Smooth muscle cell (in vitro differentiated cells): ENCODE measurements around the gene CPXM2. TPM values are rescaled to one million over a fixed set of nuclear protein-coding genes. Genes with fewer than 3 reads are reported as not detected.
A peak's percentile ranks its signal among the peaks of the same experiment; 100 is the strongest.
"Not testable (repeated sequence)": the region's sequence is repeated elsewhere in the genome, so short reads cannot be mapped to it uniquely, and the experiment has no call there.

Experiments
- DNase-seq: peaks from one replicate; lab custom pipeline; 2025; ENCODE audit not compliant: unreplicated experiment; lab: John Stamatoyannopoulos, UW
- H2AFZ ChIP-seq: fragments of 200-600 bp; sonication (generic); 2 replicates; pipeline ENCODE4 v1.6.0; 2016; ENCODE audit warnings: antibody characterized with exemption, low read depth, mild to moderate bottlenecking
- H3F3A ChIP-seq: fragments of 200-600 bp; sonication (generic); 2 replicates; pipeline ENCODE4 v1.6.0; 2017; ENCODE audit warnings: antibody characterized with exemption, low read depth
- H3K27ac ChIP-seq: fragments of 200-600 bp; sonication (generic); 2 replicates; pipeline ENCODE4 v1.5.1; 2016; ENCODE audit warnings: low read depth, mild to moderate bottlenecking
- H3K27me3 ChIP-seq: fragments of 200-600 bp; sonication (generic); 2 replicates; pipeline ENCODE4 v1.6.1; 2016; ENCODE audit warnings: low read depth, mild to moderate bottlenecking
- H3K36me3 ChIP-seq: fragments of 200-600 bp; sonication (generic); 2 replicates; pipeline ENCODE4 v1.5.1; 2016; ENCODE audit warnings: low read depth
- H3K4me1 ChIP-seq: fragments of 200-600 bp; sonication (generic); 2 replicates; pipeline ENCODE4 v1.5.1; 2016; ENCODE audit warnings: low read depth
- H3K4me2 ChIP-seq: fragments of 200-600 bp; sonication (generic); 2 replicates; pipeline ENCODE4 v1.6.0; 2016; ENCODE audit warnings: mild to moderate bottlenecking
- H3K4me3 ChIP-seq: fragments of 200-600 bp; sonication (generic); 2 replicates; pipeline ENCODE4 v1.5.1; 2016; ENCODE audit warnings: mild to moderate bottlenecking
- H3K79me2 ChIP-seq: fragments of 200-600 bp; sonication (generic); 2 replicates; pipeline ENCODE4 v1.6.0; 2016; ENCODE audit warnings: low read depth, mild to moderate bottlenecking
- H3K9ac ChIP-seq: fragments of 200-600 bp; sonication (generic); 2 replicates; pipeline ENCODE4 v1.6.0; 2016; ENCODE audit warnings: low read depth
- H3K9me3 ChIP-seq: fragments of 200-600 bp; sonication (generic); replicated peaks from 2 replicates; pipeline ENCODE4 v1.5.1; 2016; ENCODE audit warnings: low read depth
- H4K20me1 ChIP-seq: fragments of 200-600 bp; sonication (generic); 2 replicates; pipeline ENCODE4 v1.6.0; 2016; ENCODE audit warnings: low read depth
- CTCF ChIP-seq: fragments of 200-600 bp; sonication (generic); IDR thresholded peaks from 2 replicates; pipeline ENCODE4 v1.5.1; 2017; ENCODE audit warnings: borderline replicate concordance, mild to moderate bottlenecking, antibody characterized with exemption; ENCODE audit not compliant: insufficient read depth, poor library complexity, severe bottlenecking
- WGBS: methylation state at CpG from one replicate; pipeline ENCODE4 v1.1.7; 2016; ENCODE audit warnings: low lambda C conversion rate; 5-methylcytosine and 5-hydroxymethylcytosine counted together
- polyA plus RNA-seq: library from polyadenylated mRNA; unstranded; fragments of >200 nt; fragmentation: Nextera tagmentation; extraction: Ambion mirVana; gene quantifications from 2 replicates; pipeline ENCODE4 v1.2.1, GENCODE V29; 2016
- total RNA-seq: library from RNA; depleted of rRNA; stranded (reverse); fragments of >200 nt; gene quantifications from 2 replicates; pipeline ENCODE4 v1.2.3, GENCODE V29; 2014

Gene CPXM2
- total and polyA plus RNA-seq, 2 experiments from 2014 or later = 31.2 to 65.5 TPM

DNA sequence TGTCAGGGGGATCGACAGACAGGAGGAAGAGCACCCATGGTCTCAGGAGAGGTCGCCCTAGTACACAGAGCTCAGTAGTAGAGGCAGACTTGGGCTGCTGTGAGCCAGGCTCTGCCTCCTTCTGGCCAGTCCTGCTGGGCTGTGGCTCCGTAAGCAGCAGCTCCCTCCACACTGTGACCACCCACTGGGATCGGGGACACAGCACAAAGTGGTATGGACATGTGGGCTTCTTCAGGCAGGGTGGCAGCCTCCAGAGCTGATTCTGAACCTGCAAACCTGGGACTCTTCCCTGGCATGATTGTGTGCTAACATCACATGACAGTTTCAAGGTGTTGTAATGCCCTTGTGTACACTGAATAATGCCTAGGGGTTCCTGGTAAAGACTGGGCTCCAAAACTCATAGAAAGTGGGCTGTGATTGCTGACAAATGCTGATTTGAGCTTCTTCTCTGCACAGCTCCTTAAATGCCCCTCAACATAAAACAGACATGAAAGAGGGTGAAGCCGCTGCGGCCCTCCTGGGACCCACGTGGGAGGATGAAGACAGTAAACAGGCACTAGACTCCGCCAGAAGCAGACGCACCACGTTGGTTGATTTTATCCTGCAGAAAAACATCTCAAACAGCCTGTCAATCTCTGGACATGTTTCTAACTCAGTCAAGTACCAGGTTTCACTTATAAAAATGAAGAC, 148.7 kb downstream of the CPXM2 start:
- Histone ChIP-seq H3K79me2 (no peaks in the 10 kb centered on the region), H3K4me1 (no peaks in the 10 kb centered on the region), H3F3A (no peaks in the 10 kb centered on the region), H3K27me3 (no peaks in the 10 kb centered on the region), H3K9me3 (no peaks in the 10 kb centered on the region), H3K36me3 (no peaks in the 10 kb centered on the region), H3K4me2 (peak overlapping the region; percentile 57), H2AFZ (no peak overlapping the region), H3K4me3 (no peak overlapping the region), H4K20me1 (no peaks in the 10 kb centered on the region), H3K27ac (no peak overlapping the region), H3K9ac (no peak overlapping the region)
- no peak for DNase-seq
- 49% methylated on average over 10 of the region's 10 CpGs for WGBS
- no peak for TF ChIP-seq CTCF

- WGBS = 85% methylated on average over 5 of the region's 5 CpGs
- DNase-seq = no peak
- no peaks in the 10 kb centered on the region for H3K79me2 ChIP-seq
- no peak overlapping the region for H3K4me2 ChIP-seq
- no peak overlapping the region for H3K9ac ChIP-seq
- H3K9me3 ChIP-seq = no peaks in the 10 kb centered on the region
- no peak for TF ChIP-seq CTCF
- no peaks in the 10 kb centered on the region for H3F3A ChIP-seq
- H3K4me1 ChIP-seq = no peaks in the 10 kb centered on the region
- no peaks in the 10 kb centered on the region for H3K36me3 ChIP-seq
- H3K27ac ChIP-seq = no peak overlapping the region
- no peaks in the 10 kb centered on the region for H4K20me1 ChIP-seq
- no peak overlapping the region for H2AFZ ChIP-seq
- H3K27me3 ChIP-seq = no peaks in the 10 kb centered on the region
- no peak overlapping the region for H3K4me3 ChIP-seq
Measured at GRCh38 chr10:123741711-123742110, 149.9 kb downstream of the CPXM2 start.

- Histone ChIP-seq H3K4me3 (no peak overlapping the region), H3K36me3 (no peaks in the 10 kb centered on the region), H2AFZ (no peak overlapping the region), H3K79me2 (no peaks in the 10 kb centered on the region), H4K20me1 (no peaks in the 10 kb centered on the region), H3K27me3 (no peaks in the 10 kb centered on the region), H3K27ac (no peak overlapping the region), H3K9ac (no peak overlapping the region), H3F3A (no peaks in the 10 kb centered on the region), H3K4me2 (no peak overlapping the region), H3K4me1 (no peaks in the 10 kb centered on the region), H3K9me3 (no peaks in the 10 kb centered on the region)
- DNase-seq = no peak
- WGBS = 77% methylated on average over 7 of the region's 7 CpGs
- TF ChIP-seq CTCF = no peak
Measured at GRCh38 chr10:123741146-123741545, 150.5 kb downstream of the CPXM2 start.

GRCh38 chr10:123736917-123737316, 154.7 kb downstream of the CPXM2 start:
- not testable (repeated sequence) for H3K9me3 ChIP-seq, H3K27ac ChIP-seq, H2AFZ ChIP-seq, H3K4me2 ChIP-seq, H3K4me3 ChIP-seq, H3K9ac ChIP-seq, H3K27me3 ChIP-seq, H3K4me1 ChIP-seq, H4K20me1 ChIP-seq, H3K79me2 ChIP-seq, H3K36me3 ChIP-seq, H3F3A ChIP-seq, DNase-seq
- 93% methylated on average over 4 of the region's 4 CpGs for WGBS
